Mucosa of descending colon (tissue), 3 donors: ENCODE results near the gene HOXA6. TPM values are rescaled to one million over a fixed set of nuclear protein-coding genes. Genes with fewer than 3 reads are reported as not detected.

ENCODE experiments used
- ATAC-seq: fragments of 200-7000 bp; cut with Tn5 transposase; one replicate; pipeline ENCODE4 v1.9.1; 2020; ENCODE audit warnings: mild to moderate bottlenecking, moderate library complexity
- DNase-seq, 3 donors: peaks; one replicate each; pipeline ENCODE4 v3.0.0-alpha.2; 2020
- H3K36me3 ChIP-seq: fragments of 200-600 bp; one replicate; pipeline ENCODE4 v1.8.0; 2021; ENCODE audit warnings: low read depth, mild to moderate bottlenecking
- H3K4me1 ChIP-seq: fragments of 200-600 bp; one replicate; pipeline ENCODE4 v1.8.0; 2021; ENCODE audit warnings: low read depth, mild to moderate bottlenecking
- H3K4me3 ChIP-seq: fragments of 200-600 bp; one replicate; pipeline ENCODE4 v1.8.0; 2021; ENCODE audit warnings: mild to moderate bottlenecking
- H3K9me3 ChIP-seq: fragments of 200-600 bp; one replicate; pipeline ENCODE4 v1.8.0; 2021; ENCODE audit warnings: mild to moderate bottlenecking
- intact Hi-C, 2 donors: fragments of 100-400 bp; cut with DNase I in 1 of 2; cut with micrococcal nuclease in 1 of 2; formaldehyde crosslinking; loops; one replicate each; pipeline versions ENCODE4 v1.11.0 to v1.11.1; 2022; cut with DNase I, micrococcal nuclease
- total RNA-seq, 3 donors: library from RNA; stranded (reverse); fragmentation: NEBNext Ultra II Directional in 2 of 3; extraction: Animal tissue kit (Norgen Biotek cat#: 25700) in 2 of 3; gene quantifications; one replicate each; pipeline versions ENCODE4 v1.2.1 to v1.2.4, GENCODE V29; 2021 to 2023
- TF ChIP-seq, protein P1 (sequence below): fragments of 200-600 bp; IDR thresholded peaks from one replicate; pipeline ENCODE4 v1.8.0; 2022; ENCODE audit warnings: antibody characterized with exemption, mild to moderate bottlenecking
- donor health status: DM: no; HTN: no; CAD: no; lungs with moderate emphysema.
- donor health status: DM: no; HTN: no; CAD: no.
- donor health status: DM: no; HTN: yes; CAD: no.

HOXA6 gene
- total RNA-seq, 3 donors from 2014 or later: 20.2 to 39.5 (median 20.5) TPM

DNA sequence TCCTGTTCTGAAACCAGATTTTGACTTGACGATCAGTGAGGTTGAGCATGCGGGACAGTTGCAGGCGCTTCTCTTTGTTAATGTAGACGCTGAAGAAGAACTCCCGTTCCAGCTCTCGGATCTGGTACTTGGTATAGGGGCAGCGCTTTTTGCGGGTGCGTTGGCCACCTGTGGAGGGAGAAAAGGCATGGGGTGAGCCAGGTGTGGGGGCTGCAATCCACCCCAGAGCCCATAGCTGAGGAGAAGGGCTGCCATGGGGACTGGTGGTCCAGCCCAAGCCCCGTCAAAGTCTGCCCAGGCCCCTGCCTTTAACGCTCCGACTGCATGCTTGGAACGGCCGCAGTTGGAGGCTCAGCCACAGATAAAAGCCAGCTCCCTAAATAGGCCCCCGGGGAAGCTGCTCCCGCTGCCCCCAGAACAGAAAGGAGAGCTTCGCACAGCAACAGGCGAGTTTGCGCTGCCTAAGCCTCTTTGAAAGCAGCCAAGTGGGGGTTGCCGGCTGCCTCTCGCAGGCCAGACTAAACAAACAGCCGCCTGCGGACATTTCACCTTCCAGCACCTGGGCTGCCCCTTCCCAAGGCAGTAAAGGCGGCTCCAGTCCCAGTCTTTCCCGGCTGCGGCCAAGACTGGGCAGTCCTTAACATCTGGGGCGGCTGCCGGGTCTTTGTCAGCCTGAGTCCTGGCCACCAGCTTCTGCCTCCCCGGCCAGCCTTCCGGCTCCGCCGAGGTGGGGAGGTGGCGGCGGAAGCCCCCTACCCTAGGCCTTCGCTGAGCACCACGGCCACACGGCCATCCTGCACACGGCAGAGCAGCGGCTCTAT is 35.5 kb upstream of the HOXA6 start:
- Histone ChIP-seq H3K4me3 (peak overlapping the region; percentile 50), H3K4me1 (peaks cover 32% of the 10 kb centered on the region), H3K36me3 (no peaks in the 10 kb centered on the region), H3K9me3 (no peaks in the 10 kb centered on the region)
- TF ChIP-seq, protein P1, sequence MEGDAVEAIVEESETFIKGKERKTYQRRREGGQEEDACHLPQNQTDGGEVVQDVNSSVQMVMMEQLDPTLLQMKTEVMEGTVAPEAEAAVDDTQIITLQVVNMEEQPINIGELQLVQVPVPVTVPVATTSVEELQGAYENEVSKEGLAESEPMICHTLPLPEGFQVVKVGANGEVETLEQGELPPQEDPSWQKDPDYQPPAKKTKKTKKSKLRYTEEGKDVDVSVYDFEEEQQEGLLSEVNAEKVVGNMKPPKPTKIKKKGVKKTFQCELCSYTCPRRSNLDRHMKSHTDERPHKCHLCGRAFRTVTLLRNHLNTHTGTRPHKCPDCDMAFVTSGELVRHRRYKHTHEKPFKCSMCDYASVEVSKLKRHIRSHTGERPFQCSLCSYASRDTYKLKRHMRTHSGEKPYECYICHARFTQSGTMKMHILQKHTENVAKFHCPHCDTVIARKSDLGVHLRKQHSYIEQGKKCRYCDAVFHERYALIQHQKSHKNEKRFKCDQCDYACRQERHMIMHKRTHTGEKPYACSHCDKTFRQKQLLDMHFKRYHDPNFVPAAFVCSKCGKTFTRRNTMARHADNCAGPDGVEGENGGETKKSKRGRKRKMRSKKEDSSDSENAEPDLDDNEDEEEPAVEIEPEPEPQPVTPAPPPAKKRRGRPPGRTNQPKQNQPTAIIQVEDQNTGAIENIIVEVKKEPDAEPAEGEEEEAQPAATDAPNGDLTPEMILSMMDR: no peak
- no peak for ATAC-seq
- DNase-seq: peak in 2 of 3 donors; percentile 56 to 63
- intact Hi-C loops: no loop called here

DNA sequence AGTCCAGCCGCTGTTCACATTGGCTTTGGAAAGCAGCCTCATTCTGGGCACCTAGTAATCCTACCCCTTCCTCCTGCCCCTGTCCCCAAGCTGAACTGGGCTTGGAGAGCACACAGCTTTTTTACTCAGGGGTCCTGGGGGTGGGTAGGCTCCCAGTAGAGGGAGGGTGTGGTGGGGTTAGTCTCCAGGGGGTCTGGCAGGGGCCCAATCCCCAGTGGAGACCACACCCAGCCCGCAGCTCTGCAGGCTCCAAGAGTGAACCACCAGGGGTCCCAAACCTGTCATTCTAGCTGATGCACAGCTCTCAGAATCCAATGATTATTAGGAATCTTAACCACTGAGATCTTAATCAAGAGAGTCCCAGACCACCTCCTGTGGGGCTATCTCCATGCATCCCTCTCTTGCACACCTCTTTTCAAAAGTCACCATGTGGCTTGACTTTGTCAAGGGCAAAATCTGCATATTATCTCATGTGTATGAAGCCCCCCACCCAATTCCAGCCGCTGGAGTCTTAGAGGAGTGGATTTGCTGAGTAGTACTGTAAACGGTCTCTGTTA is 34.8 kb upstream of the HOXA6 start:
- peak in 2 of 3 donors; percentile 42 to 44 for DNase-seq
- no peak overlapping the region for H3K4me3 ChIP-seq

DNA sequence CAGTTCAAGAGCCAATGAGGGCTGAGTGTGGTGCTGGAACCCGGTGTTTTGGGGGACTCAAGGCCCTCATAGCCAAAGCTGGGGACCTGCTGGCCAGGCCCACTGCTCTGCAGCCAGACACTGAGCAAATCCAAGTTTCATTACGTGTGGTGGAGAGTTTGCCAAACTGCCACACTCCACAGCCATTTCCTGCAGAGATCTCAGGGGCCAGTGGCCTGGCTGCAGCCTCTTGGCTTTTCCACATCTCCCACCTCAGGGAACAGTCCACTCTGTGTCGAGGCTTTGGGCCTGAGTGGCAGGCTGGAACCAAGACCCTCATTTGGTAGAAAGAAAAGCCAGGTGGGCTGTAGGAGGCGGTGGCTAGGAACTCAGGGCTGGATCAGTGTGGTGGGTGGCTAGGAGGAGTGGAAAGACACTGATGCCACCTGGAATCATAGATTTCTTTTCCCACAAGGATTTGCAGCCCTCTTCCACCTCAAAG is 34.3 kb upstream of the HOXA6 start:
- Histone ChIP-seq H3K4me1 (peaks cover 32% of the 10 kb centered on the region), H3K9me3 (no peaks in the 10 kb centered on the region), H3K4me3 (no peak overlapping the region), H3K36me3 (no peaks in the 10 kb centered on the region)
- intact Hi-C loops: no loop called here
- peak in 2 of 3 donors; percentile 37 to 52 for DNase-seq
- TF ChIP-seq, protein P1: no peak
- ATAC-seq: no peak

More for the DNA sequence above, 34.8 kb upstream of the HOXA6 start:
- Histone ChIP-seq H3K36me3 (no peaks in the 10 kb centered on the region), H3K4me1 (peaks cover 32% of the 10 kb centered on the region), H3K9me3 (no peaks in the 10 kb centered on the region)
- ATAC-seq: no peak
- intact Hi-C loops: no loop called here
- TF ChIP-seq, protein P1: no peak

DNA sequence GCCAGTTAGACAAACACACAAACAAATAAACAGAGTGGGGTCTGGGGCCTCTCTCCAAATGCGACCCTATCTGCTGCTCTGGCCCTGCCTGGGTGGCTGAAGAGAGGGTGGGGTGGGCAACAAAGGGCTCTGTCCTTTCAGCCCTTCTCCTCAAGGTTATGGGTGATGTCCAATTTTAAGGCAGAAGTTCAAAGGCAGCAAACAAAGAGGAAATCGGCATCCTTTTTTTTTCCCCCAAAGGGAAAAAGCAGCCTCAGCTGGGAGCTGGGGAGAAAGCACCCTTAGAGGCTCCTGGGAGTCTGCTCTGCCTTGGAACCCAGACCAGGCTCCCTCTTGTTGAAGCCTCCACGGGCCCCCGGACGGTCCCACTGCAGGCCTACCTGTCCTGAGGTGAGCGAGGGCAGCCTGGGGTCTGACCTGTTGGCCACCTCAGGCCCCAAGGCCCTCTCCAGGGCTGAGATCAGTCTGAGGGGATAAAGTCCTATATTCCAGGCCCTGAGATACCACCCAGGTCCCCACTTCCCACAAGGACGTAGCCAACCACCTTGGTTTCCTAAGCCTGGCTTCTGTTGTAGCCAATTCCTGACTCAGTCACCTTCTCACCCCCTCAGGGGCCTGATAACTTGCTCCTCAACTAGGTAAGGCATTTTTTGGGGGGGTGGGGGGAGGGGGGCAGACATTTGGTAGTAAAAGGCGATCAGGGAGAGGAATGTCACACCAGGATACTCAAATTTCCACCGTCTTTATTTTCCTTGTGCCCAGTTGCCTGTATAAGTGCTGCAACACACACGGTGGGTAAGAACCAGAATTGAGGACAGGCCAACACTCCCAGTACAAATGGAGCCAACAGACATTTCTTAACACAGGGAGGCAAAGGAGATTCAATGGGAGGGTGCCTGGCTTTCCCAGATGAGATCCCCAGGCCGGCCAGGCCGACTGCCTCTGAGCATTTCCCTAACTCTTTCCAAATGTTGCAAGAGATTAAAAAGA is 33.2 kb upstream of the HOXA6 start:
- ATAC-seq: no peak
- peak in 2 of 3 donors; percentile 55 to 58 for DNase-seq
- TF ChIP-seq, protein P1: no peak
- no peaks in the 10 kb centered on the region for H3K9me3 ChIP-seq
- no peaks in the 10 kb centered on the region for H3K36me3 ChIP-seq
- intact Hi-C loops: no loop called here
- H3K4me3 ChIP-seq: peak overlapping the region; percentile 17
- H3K4me1 ChIP-seq: peaks cover 28% of the 10 kb centered on the region
